Heart left ventricle (tissue), 13 donors: Measurements from ENCODE around the gene MRM2.

Source experiments
- POLR2A ChIP-seq, 2 donors: fragments of 450-650 bp; IDR thresholded peaks; one replicate each; pipeline ENCODE4 v1.6.1; 2017; ENCODE audit warnings: antibody characterized with exemption in 2 of 2, mild to moderate bottlenecking in 2 of 2, moderate library complexity in 2 of 2
- TF ChIP-seq, protein P1 (sequence below), 12 donors: fragments of 200-600 bp; sonication (generic) in 4 of 12; IDR thresholded peaks; one replicate each; pipeline versions ENCODE4 v1.5.0 to v1.8.0; 2018 to 2022; ENCODE audit warnings: antibody characterized with exemption in 12 of 12, mild to moderate bottlenecking in 5 of 12
- donor health status: ischemic (EF 13 %, LVEDD 7.1; RV severe dilation, severe dysfunction).
- donor health status: DM: no; HTN: yes; CAD: no.
- donor health status: DM: no; HTN: no; CAD: no.
- donor health status: ischemic (EF 25% LVEDD 6.9; RV normal size, moderate dysfunction).
- donor health status: ischemic (EF 25% LVEDD 5.7; RV mildly dilated, moderate dysfunction).
- donor health status: ischemic (EF 35%, LVEDD 5.7; RV mildly dilated, moderate dysfunction).
- donor health status: nonischemic (EF 11% LVEDD 7.7; RV severe dilation, severe dysfunction).
- donor health status: DM: yes; HTN: yes; CAD: no.
- donor health status: PGD.
- donor health status: ischemic (EF 29% LVEDD 5.4; RV normal size, mild dysfunction).
- donor health status: nonischemic (EF 23%, LVEDD 6.1; RV moderate dilation, normal function).

DNA sequence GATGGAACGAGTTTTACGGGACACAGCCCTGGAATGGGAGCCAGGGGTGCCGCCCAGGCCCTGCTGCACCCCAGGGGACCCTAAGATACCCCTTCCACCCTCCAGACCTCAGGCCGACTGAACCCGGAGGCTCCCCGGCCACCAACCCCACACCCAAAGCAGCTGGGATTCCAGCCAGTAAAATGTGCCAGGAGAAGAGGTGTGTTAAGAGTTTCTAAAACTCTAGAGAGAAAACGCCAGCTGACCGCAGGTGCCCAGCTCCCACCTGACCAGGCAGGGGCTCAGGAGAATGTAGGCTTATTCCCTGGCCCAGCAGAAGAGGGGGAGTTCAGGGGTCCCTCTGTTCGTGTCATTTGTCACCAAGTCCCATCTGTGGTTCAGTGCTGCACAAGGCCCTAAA is 17.5 kb upstream of the MRM2 start:
- no peak for TF ChIP-seq POLR2A (IDR thresholded peaks at IDR 0.05)
- TF ChIP-seq, protein P1, sequence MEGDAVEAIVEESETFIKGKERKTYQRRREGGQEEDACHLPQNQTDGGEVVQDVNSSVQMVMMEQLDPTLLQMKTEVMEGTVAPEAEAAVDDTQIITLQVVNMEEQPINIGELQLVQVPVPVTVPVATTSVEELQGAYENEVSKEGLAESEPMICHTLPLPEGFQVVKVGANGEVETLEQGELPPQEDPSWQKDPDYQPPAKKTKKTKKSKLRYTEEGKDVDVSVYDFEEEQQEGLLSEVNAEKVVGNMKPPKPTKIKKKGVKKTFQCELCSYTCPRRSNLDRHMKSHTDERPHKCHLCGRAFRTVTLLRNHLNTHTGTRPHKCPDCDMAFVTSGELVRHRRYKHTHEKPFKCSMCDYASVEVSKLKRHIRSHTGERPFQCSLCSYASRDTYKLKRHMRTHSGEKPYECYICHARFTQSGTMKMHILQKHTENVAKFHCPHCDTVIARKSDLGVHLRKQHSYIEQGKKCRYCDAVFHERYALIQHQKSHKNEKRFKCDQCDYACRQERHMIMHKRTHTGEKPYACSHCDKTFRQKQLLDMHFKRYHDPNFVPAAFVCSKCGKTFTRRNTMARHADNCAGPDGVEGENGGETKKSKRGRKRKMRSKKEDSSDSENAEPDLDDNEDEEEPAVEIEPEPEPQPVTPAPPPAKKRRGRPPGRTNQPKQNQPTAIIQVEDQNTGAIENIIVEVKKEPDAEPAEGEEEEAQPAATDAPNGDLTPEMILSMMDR (IDR thresholded peaks at IDR 0.05) = no peak
